GM21717 (cell line): ENCODE measurements around the gene CCDC40.
"Not testable (repeated sequence)": the region's sequence is repeated elsewhere in the genome, so short reads cannot be mapped to it uniquely, and the experiment has no call there.

ENCODE experiments used
- ATAC-seq: cut with Tn5 transposase; IDR thresholded peaks from one replicate; pipeline ENCODE4 v1.9.1; 2021; ENCODE audit warnings: mild to moderate bottlenecking, moderate library complexity; ENCODE audit not compliant: unreplicated experiment

The CCDC40 gene

GRCh38 chr17:80045703-80046102, 9.3 kb downstream of the CCDC40 start:
- ATAC-seq, result no peak

GRCh38 chr17:80046709-80047108, 10.3 kb downstream of the CCDC40 start:
- not testable (repeated sequence) for ATAC-seq

GRCh38 chr17:80047176-80047575, 10.7 kb downstream of the CCDC40 start:
- no peak for ATAC-seq

GRCh38 chr17:80049986-80050385, 13.5 kb downstream of the CCDC40 start:
- ATAC-seq, result no peak

- no peak for ATAC-seq
Measured at GRCh38 chr17:80050706-80051105, 14.3 kb downstream of the CCDC40 start.

GRCh38 chr17:80051681-80052080, 15.2 kb downstream of the CCDC40 start:
- ATAC-seq, result no peak

- no peak for ATAC-seq
Measured at GRCh38 chr17:80053102-80053501, 16.7 kb downstream of the CCDC40 start.

- no peak for ATAC-seq
Measured at GRCh38 chr17:80055597-80055996, 19.2 kb downstream of the CCDC40 start.

- ATAC-seq, result no peak
Measured at GRCh38 chr17:80058311-80058955, 22.0 kb downstream of the CCDC40 start.

GRCh38 chr17:80060644-80061043, 24.2 kb downstream of the CCDC40 start:
- ATAC-seq, result no peak

GRCh38 chr17:80061421-80061820, 25.0 kb downstream of the CCDC40 start:
- ATAC-seq, result no peak

- ATAC-seq, result no peak
Measured at GRCh38 chr17:80063830-80064585, 27.6 kb downstream of the CCDC40 start.

GRCh38 chr17:80064696-80065095, 28.3 kb downstream of the CCDC40 start:
- no peak for ATAC-seq

GRCh38 chr17:80065478-80066170, 29.2 kb downstream of the CCDC40 start:
- ATAC-seq, result no peak

- ATAC-seq, result no peak
Measured at GRCh38 chr17:80067393-80067986, 31.0 kb downstream of the CCDC40 start.

GRCh38 chr17:80068301-80069222, 32.1 kb downstream of the CCDC40 start:
- ATAC-seq, result no peak

GRCh38 chr17:80070375-80071115, 34.1 kb downstream of the CCDC40 start:
- ATAC-seq, result no peak

- no peak for ATAC-seq
Measured at GRCh38 chr17:80071116-80071841, 34.8 kb downstream of the CCDC40 start.

GRCh38 chr17:80072410-80072809, 36.0 kb downstream of the CCDC40 start:
- no peak for ATAC-seq
